GM12875 (cell line): ENCODE data around the gene KIAA0232.

ENCODE experiments used
- H3K4me3 ChIP-seq: one replicate; pipeline ENCODE4 v1.5.1; 2011; ENCODE audit warnings: low read depth, low read length, control low read depth
- CTCF ChIP-seq: IDR thresholded peaks from 2 replicates; pipeline ENCODE4 v1.5.1; 2011; ENCODE audit warnings: low read depth, mild to moderate bottlenecking, control low read depth, inconsistent platforms, low read length, moderate library complexity, borderline replicate concordance; ENCODE audit not compliant: insufficient read depth

The KIAA0232 gene

GRCh38 chr4:6799091-6799490 lies 16.6 kb downstream of the KIAA0232 start:
- no peak for TF ChIP-seq CTCF
- no peak overlapping the region for H3K4me3 ChIP-seq

GRCh38 chr4:6802025-6802424 lies 19.5 kb downstream of the KIAA0232 start:
- no peak for TF ChIP-seq CTCF
- H3K4me3 ChIP-seq, result no peak overlapping the region

GRCh38 chr4:6802626-6803025 lies 20.1 kb downstream of the KIAA0232 start:
- H3K4me3 ChIP-seq, result no peak overlapping the region
- TF ChIP-seq CTCF, result no peak

GRCh38 chr4:6803246-6803645 lies 20.7 kb downstream of the KIAA0232 start:
- no peak for TF ChIP-seq CTCF
- no peak overlapping the region for H3K4me3 ChIP-seq

GRCh38 chr4:6804082-6804752 lies 21.7 kb downstream of the KIAA0232 start:
- no peak for TF ChIP-seq CTCF

GRCh38 chr4:6806924-6807626 lies 24.5 kb downstream of the KIAA0232 start:
- TF ChIP-seq CTCF, result no peak
- no peak overlapping the region for H3K4me3 ChIP-seq

More at GRCh38 chr4:6804082-6804752, 21.7 kb downstream of the KIAA0232 start:
- no peak overlapping the region for H3K4me3 ChIP-seq

GRCh38 chr4:6808259-6808658 lies 25.7 kb downstream of the KIAA0232 start:
- TF ChIP-seq CTCF, result no peak
- H3K4me3 ChIP-seq, result no peak overlapping the region
